ENCODE results near the gene SPX. TPM values are rescaled to one million over a fixed set of nuclear protein-coding genes. Genes with fewer than 3 reads are reported as not detected.

The SPX gene
- total and polyA plus RNA-seq, 2 of the 8 experiments (the other 6 are each of a cell fraction or from before 2014, with no cell fraction given) = 1.2 to 1.3 TPM

DNA sequence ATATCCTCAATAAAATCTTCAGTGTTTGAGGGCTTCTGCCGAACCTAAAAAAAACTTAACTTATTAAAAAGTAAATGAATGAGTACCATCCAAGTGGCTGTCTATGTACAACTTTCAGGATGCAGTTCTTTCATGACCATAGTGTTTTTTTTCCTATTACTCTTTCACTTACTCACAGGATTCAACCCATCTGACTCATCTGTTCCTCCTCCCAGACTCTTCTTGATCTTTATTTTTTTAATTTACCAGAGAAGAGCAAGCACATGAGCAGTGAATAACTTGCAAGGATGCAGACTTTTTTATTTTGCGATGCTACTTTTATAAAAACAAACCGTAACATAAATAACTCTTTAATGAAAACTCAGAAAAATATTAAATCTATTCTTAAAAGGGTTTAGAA, 49.1 kb upstream of the SPX start (continued):
- TF ChIP-seq TAF7 (optimal IDR thresholded peaks at IDR 0.05; ENCODE audit: borderline replicate concordance, low read depth, low read length) (no peak), BACH1 (IDR thresholded peaks at IDR 0.05; ENCODE audit: low read length) (no peak), ASH2L (IDR thresholded peaks at IDR 0.05; ENCODE audit: low read length) (no peak)

All from H1 (cell line).